Omental fat pad (tissue), 4 donors: ENCODE measurements around the gene AFDN. TPM values are rescaled to one million over a fixed set of nuclear protein-coding genes. Genes with fewer than 3 reads are reported as not detected.

ENCODE experiments used
- ATAC-seq: fragments of 150-250 bp; one replicate; pipeline ENCODE4 v1.9.1; 2016; ENCODE audit warnings: mild to moderate bottlenecking, moderate library complexity; ENCODE audit not compliant: low FRiP score
- DNase-seq: peaks from one replicate; pipeline ENCODE4 v3.0.0-alpha.2; 2019; ENCODE audit warnings: low spot score
- total RNA-seq, 4 donors: library from RNA; depleted of rRNA; stranded (reverse); fragments of >200 nt; gene quantifications; one replicate each; pipeline ENCODE4 v1.1.0, GENCODE V29; 2016
- TF ChIP-seq, protein P1 (sequence below), 3 donors: fragments of 450-650 bp; IDR thresholded peaks; one replicate each; pipeline ENCODE4 v1.5.1; 2016 to 2017; ENCODE audit warnings: antibody characterized with exemption in 3 of 3, mild to moderate bottlenecking in 3 of 3, moderate library complexity in 2 of 3

AFDN gene
- total RNA-seq, 4 donors from 2014 or later = 114 to 166 (median 125) TPM

GRCh38 chr6:168017629-168018028 is 190.9 kb downstream of the AFDN start:
- no peak for ATAC-seq
- DNase-seq = no peak

GRCh38 chr6:168018664-168019063 is 192.0 kb downstream of the AFDN start:
- ATAC-seq = no peak
- TF ChIP-seq, protein P1, sequence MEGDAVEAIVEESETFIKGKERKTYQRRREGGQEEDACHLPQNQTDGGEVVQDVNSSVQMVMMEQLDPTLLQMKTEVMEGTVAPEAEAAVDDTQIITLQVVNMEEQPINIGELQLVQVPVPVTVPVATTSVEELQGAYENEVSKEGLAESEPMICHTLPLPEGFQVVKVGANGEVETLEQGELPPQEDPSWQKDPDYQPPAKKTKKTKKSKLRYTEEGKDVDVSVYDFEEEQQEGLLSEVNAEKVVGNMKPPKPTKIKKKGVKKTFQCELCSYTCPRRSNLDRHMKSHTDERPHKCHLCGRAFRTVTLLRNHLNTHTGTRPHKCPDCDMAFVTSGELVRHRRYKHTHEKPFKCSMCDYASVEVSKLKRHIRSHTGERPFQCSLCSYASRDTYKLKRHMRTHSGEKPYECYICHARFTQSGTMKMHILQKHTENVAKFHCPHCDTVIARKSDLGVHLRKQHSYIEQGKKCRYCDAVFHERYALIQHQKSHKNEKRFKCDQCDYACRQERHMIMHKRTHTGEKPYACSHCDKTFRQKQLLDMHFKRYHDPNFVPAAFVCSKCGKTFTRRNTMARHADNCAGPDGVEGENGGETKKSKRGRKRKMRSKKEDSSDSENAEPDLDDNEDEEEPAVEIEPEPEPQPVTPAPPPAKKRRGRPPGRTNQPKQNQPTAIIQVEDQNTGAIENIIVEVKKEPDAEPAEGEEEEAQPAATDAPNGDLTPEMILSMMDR (IDR thresholded peaks at IDR 0.05) = no peak
- DNase-seq = no peak

More at GRCh38 chr6:168017629-168018028, 190.9 kb downstream of the AFDN start:
- TF ChIP-seq, protein P1 (IDR thresholded peaks at IDR 0.05) = no peak

DNA sequence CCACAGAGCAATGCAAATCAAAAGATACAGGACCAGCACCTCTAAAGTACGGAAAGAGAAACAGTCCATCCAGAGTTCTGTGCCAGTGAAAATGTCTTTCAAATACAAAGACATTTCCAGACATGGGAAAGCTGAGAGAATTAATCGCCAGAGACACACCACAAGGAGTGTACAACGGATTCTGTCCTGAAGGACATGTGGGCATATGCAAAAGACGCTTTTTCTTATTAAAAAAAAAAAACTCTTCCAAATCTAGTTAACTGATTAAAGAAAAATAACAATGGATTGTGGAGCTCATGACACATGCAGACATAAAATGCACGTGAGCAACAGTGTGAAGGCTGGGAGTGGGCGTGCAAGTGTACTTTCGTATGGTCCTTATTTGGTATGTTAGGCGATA is 193.5 kb downstream of the AFDN start:
- DNase-seq (no peak), ATAC-seq (no peak)
- TF ChIP-seq, protein P1 (IDR thresholded peaks at IDR 0.05) = no peak

GRCh38 chr6:168021581-168021980 is 194.9 kb downstream of the AFDN start:
- TF ChIP-seq, protein P1 (IDR thresholded peaks at IDR 0.05) = no peak
- DNase-seq (no peak), ATAC-seq (no peak)

Other genes starting within 250 kb of the AFDN start
- under 1 TPM in 2 of 4 donors, not detected in 2; 0.38 to 0.60 TPM for gene KIF25, start 170.8 kb downstream of the AFDN start, total RNA-seq